IPS-20b (cell line): ENCODE data around the gene MYADM.

Source experiments
- H3K27ac ChIP-seq: one replicate; pipeline ENCODE4 v1.5.1; 2013; ENCODE audit warnings: low read length
- H3K27me3 ChIP-seq: 2 replicates; pipeline ENCODE4 v1.6.1; 2013; ENCODE audit warnings: mild to moderate bottlenecking, low read length, inconsistent platforms; ENCODE audit not compliant: insufficient read depth
- H3K36me3 ChIP-seq: 2 replicates; pipeline ENCODE4 v1.6.1; 2013; ENCODE audit warnings: low read depth, mild to moderate bottlenecking, inconsistent platforms, low read length, moderate library complexity; ENCODE audit not compliant: insufficient read depth
- H3K4me1 ChIP-seq: 2 replicates; pipeline ENCODE4 v1.6.1; 2013; ENCODE audit warnings: mild to moderate bottlenecking, control low read depth, inconsistent platforms, low read length, moderate library complexity; ENCODE audit not compliant: insufficient read depth
- H3K4me3 ChIP-seq: 2 replicates; pipeline ENCODE4 v1.5.1; 2013; ENCODE audit warnings: mild to moderate bottlenecking, low read length, inconsistent platforms
- H3K9ac ChIP-seq: 2 replicates; pipeline ENCODE4 v1.6.1; 2013; ENCODE audit warnings: low read depth, mild to moderate bottlenecking, inconsistent platforms, low read length, moderate library complexity
- H3K9me3 ChIP-seq: 2 replicates; pipeline ENCODE4 v1.6.1; 2013; ENCODE audit warnings: mild to moderate bottlenecking, low read depth, low read length, inconsistent platforms; ENCODE audit not compliant: insufficient read depth

MYADM gene

GRCh38 chr19:53894707-53895106, 27.0 kb downstream of the MYADM start:
- no peaks in the 10 kb centered on the region for H3K36me3 ChIP-seq
- no peaks in the 10 kb centered on the region for H3K4me1 ChIP-seq
- no peak overlapping the region for H3K27ac ChIP-seq
- H3K9ac ChIP-seq = no peak overlapping the region
- H3K27me3 ChIP-seq = peaks cover 18% of the 10 kb centered on the region
- H3K4me3 ChIP-seq = no peak overlapping the region
- no peaks in the 10 kb centered on the region for H3K9me3 ChIP-seq

- no peak overlapping the region for H3K27ac ChIP-seq
- peaks cover 18% of the 10 kb centered on the region for H3K27me3 ChIP-seq
- no peaks in the 10 kb centered on the region for H3K9me3 ChIP-seq
- no peaks in the 10 kb centered on the region for H3K36me3 ChIP-seq
- no peak overlapping the region for H3K9ac ChIP-seq
- H3K4me1 ChIP-seq = no peaks in the 10 kb centered on the region
- H3K4me3 ChIP-seq = no peak overlapping the region
Observed at GRCh38 chr19:53896682-53897081, 29.0 kb downstream of the MYADM start.

- no peaks in the 10 kb centered on the region for H3K36me3 ChIP-seq
- H3K9me3 ChIP-seq = no peaks in the 10 kb centered on the region
- no peaks in the 10 kb centered on the region for H3K4me1 ChIP-seq
- peak overlapping the region; percentile 51; the same call in 1 of the 2 replicates for H3K9ac ChIP-seq
- peaks cover 18% of the 10 kb centered on the region for H3K27me3 ChIP-seq
- no peak overlapping the region for H3K27ac ChIP-seq
- H3K4me3 ChIP-seq = peak overlapping the region; percentile 79; the same call in 1 of the 2 replicates
Observed at GRCh38 chr19:53897459-53897858, 29.8 kb downstream of the MYADM start.

GRCh38 chr19:53898166-53898565, 30.5 kb downstream of the MYADM start:
- Histone ChIP-seq H3K9me3 (no peaks in the 10 kb centered on the region), H3K9ac (peak overlapping the region; percentile 51; the same call in 1 of the 2 replicates), H3K27me3 (peaks cover 18% of the 10 kb centered on the region), H3K27ac (no peak overlapping the region), H3K4me3 (peak overlapping the region; percentile 79), H3K4me1 (no peaks in the 10 kb centered on the region), H3K36me3 (no peaks in the 10 kb centered on the region)

GRCh38 chr19:53898636-53899341, 31.1 kb downstream of the MYADM start:
- H3K27ac ChIP-seq = no peak overlapping the region
- no peaks in the 10 kb centered on the region for H3K36me3 ChIP-seq
- no peaks in the 10 kb centered on the region for H3K9me3 ChIP-seq
- peaks cover 18% of the 10 kb centered on the region for H3K27me3 ChIP-seq
- peak overlapping the region; percentile 79 for H3K4me3 ChIP-seq
- peak overlapping the region; percentile 51; the same call in 1 of the 2 replicates for H3K9ac ChIP-seq
- H3K4me1 ChIP-seq = no peaks in the 10 kb centered on the region

GRCh38 chr19:53900191-53900860, 32.6 kb downstream of the MYADM start:
- no peak overlapping the region for H3K4me3 ChIP-seq
- no peaks in the 10 kb centered on the region for H3K4me1 ChIP-seq
- no peak overlapping the region for H3K27ac ChIP-seq
- H3K36me3 ChIP-seq = no peaks in the 10 kb centered on the region
- no peak overlapping the region for H3K9ac ChIP-seq
- H3K27me3 ChIP-seq = peaks cover 31% of the 10 kb centered on the region
- H3K9me3 ChIP-seq = no peaks in the 10 kb centered on the region

- no peak overlapping the region for H3K9ac ChIP-seq
- no peaks in the 10 kb centered on the region for H3K36me3 ChIP-seq
- H3K27me3 ChIP-seq = peaks cover 44% of the 10 kb centered on the region
- H3K27ac ChIP-seq = no peak overlapping the region
- no peaks in the 10 kb centered on the region for H3K4me1 ChIP-seq
- H3K9me3 ChIP-seq = no peaks in the 10 kb centered on the region
- H3K4me3 ChIP-seq = no peak overlapping the region
Observed at GRCh38 chr19:53903055-53903680, 35.5 kb downstream of the MYADM start.

GRCh38 chr19:53904909-53905308, 37.2 kb downstream of the MYADM start:
- Histone ChIP-seq H3K36me3 (no peaks in the 10 kb centered on the region), H3K27ac (no peak overlapping the region), H3K4me3 (no peak overlapping the region), H3K9ac (no peak overlapping the region), H3K27me3 (peaks cover 56% of the 10 kb centered on the region), H3K9me3 (no peaks in the 10 kb centered on the region), H3K4me1 (peaks cover 3% of the 10 kb centered on the region; the same call in 1 of the 2 replicates)

GRCh38 chr19:53905787-53906186, 38.1 kb downstream of the MYADM start:
- H3K36me3 ChIP-seq = no peaks in the 10 kb centered on the region
- no peaks in the 10 kb centered on the region for H3K9me3 ChIP-seq
- H3K4me1 ChIP-seq = peaks cover 9% of the 10 kb centered on the region; the same call in 1 of the 2 replicates
- H3K9ac ChIP-seq = no peak overlapping the region
- peaks cover 64% of the 10 kb centered on the region for H3K27me3 ChIP-seq
- no peak overlapping the region for H3K27ac ChIP-seq
- H3K4me3 ChIP-seq = peak overlapping the region; percentile 57; the same call in 1 of the 2 replicates

GRCh38 chr19:53906211-53907192, 38.8 kb downstream of the MYADM start:
- Histone ChIP-seq H3K4me3 (peak overlapping the region; percentile 57; the same call in 1 of the 2 replicates), H3K9me3 (no peaks in the 10 kb centered on the region), H3K4me1 (peaks cover 9% of the 10 kb centered on the region; the same call in 1 of the 2 replicates), H3K27ac (no peak overlapping the region), H3K9ac (no peak overlapping the region), H3K27me3 (peaks cover 71% of the 10 kb centered on the region), H3K36me3 (no peaks in the 10 kb centered on the region)

- Histone ChIP-seq H3K4me1 (peaks cover 9% of the 10 kb centered on the region; the same call in 1 of the 2 replicates), H3K36me3 (no peaks in the 10 kb centered on the region), H3K27me3 (peaks cover 78% of the 10 kb centered on the region), H3K27ac (no peak overlapping the region), H3K9ac (no peak overlapping the region; the same call in 1 of the 2 replicates), H3K9me3 (no peaks in the 10 kb centered on the region), H3K4me3 (peak overlapping the region; percentile 73; the same call in 1 of the 2 replicates)
Observed at GRCh38 chr19:53907193-53907581, 39.5 kb downstream of the MYADM start.
